Mesothelial cell of epicardium (in vitro differentiated cells): ENCODE measurements around the gene STK26. TPM values are rescaled to one million over a fixed set of nuclear protein-coding genes. Genes with fewer than 3 reads are reported as not detected.
A peak's percentile ranks its signal among the peaks of the same experiment; 100 is the strongest.

ENCODE experiments used
- DNase-seq, 2 experiments: peaks; one replicate each; pipeline ENCODE4 v3.0.0; 2021; ENCODE audit warnings: low spot score in 2 of 2; ENCODE audit not compliant: unreplicated experiment in 2 of 2
- H3K27ac Mint-ChIP-seq: 2 replicates; pipeline ENCODE4 v1.8.0; 2021; ENCODE audit warnings: mixed read lengths
- H3K27me3 Mint-ChIP-seq: 2 replicates; pipeline ENCODE4 v1.8.0; 2021; ENCODE audit warnings: low read depth, mixed read lengths
- H3K36me3 Mint-ChIP-seq: 2 replicates; pipeline ENCODE4 v1.8.0; 2021; ENCODE audit warnings: mixed read lengths
- H3K4me1 Mint-ChIP-seq: 2 replicates; pipeline ENCODE4 v1.8.0; 2021; ENCODE audit warnings: mixed read lengths
- H3K4me3 Mint-ChIP-seq: 2 replicates; pipeline ENCODE4 v1.8.0; 2021; ENCODE audit warnings: mild to moderate bottlenecking, moderate library complexity, mixed read lengths
- H3K9me3 Mint-ChIP-seq: 2 replicates; pipeline ENCODE4 v1.8.0; 2021; ENCODE audit warnings: mixed read lengths
- total RNA-seq: library from RNA; stranded (reverse); gene quantifications from 3 replicates; pipeline ENCODE4 v1.2.1, GENCODE V29; 2021
- TF ChIP-seq, protein P1 (sequence below): fragments of 200-600 bp; sonication (generic); IDR thresholded peaks from one replicate; pipeline ENCODE4 v1.5.0; 2021; ENCODE audit warnings: antibody characterized with exemption; ENCODE audit not compliant: unreplicated experiment

Gene STK26
- total RNA-seq, 1 donor from 2014 or later, result 96.0 TPM

DNA sequence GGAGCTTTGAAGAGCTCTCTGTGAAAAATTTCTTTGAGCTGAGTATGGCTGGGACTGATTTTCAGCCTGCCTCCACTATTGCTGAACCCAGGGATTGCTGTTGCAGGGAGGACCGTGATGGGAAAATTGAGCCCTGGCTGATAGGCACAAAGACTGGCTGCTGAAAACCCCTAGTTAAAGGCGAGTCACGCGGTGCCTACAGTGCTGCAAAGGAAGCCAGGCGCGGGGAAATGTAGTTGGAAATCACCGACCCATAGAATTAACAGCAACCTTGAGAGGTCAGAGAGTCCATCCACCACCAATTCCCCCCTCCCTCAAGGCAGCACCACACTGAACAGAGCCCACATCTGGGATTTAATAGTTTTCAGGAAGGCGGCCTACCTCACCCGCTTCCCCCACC lies 78.7 kb downstream of the STK26 start:
- no peaks in the 10 kb centered on the region for H3K27me3 Mint-ChIP-seq
- no peak overlapping the region for H3K27ac Mint-ChIP-seq
- peaks cover 20% of the 10 kb centered on the region for H3K4me1 Mint-ChIP-seq
- no peak for DNase-seq
- no peaks in the 10 kb centered on the region for H3K9me3 Mint-ChIP-seq
- no peaks in the 10 kb centered on the region for H3K36me3 Mint-ChIP-seq
- TF ChIP-seq, protein P1, sequence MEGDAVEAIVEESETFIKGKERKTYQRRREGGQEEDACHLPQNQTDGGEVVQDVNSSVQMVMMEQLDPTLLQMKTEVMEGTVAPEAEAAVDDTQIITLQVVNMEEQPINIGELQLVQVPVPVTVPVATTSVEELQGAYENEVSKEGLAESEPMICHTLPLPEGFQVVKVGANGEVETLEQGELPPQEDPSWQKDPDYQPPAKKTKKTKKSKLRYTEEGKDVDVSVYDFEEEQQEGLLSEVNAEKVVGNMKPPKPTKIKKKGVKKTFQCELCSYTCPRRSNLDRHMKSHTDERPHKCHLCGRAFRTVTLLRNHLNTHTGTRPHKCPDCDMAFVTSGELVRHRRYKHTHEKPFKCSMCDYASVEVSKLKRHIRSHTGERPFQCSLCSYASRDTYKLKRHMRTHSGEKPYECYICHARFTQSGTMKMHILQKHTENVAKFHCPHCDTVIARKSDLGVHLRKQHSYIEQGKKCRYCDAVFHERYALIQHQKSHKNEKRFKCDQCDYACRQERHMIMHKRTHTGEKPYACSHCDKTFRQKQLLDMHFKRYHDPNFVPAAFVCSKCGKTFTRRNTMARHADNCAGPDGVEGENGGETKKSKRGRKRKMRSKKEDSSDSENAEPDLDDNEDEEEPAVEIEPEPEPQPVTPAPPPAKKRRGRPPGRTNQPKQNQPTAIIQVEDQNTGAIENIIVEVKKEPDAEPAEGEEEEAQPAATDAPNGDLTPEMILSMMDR, result no peak
- no peak overlapping the region for H3K4me3 Mint-ChIP-seq

DNA sequence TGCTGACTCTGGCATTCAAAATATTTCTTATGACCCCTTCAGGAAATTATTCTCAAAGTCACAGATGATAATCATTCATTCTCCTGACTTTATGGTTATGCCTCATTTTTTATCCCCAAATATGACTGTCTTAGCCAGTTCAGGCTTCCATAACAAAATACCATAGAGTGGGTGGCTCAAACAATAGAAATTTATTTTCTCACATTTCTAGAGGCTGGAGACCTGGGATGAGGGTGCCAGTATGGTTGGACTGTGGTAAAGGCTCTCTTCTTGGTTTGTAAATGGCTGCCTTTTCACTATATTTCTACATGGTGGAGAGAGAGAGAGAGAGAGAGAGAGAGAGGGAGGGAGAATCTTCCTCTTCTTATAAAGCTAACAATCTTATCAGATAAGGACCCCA lies 84.2 kb downstream of the STK26 start:
- TF ChIP-seq, protein P1, result no peak
- no peak for DNase-seq
- peaks cover 16% of the 10 kb centered on the region for H3K4me1 Mint-ChIP-seq
- H3K9me3 Mint-ChIP-seq, result no peaks in the 10 kb centered on the region
- H3K4me3 Mint-ChIP-seq, result no peak overlapping the region
- H3K27me3 Mint-ChIP-seq, result no peaks in the 10 kb centered on the region
- H3K27ac Mint-ChIP-seq, result peak overlapping the region; percentile 57
- H3K36me3 Mint-ChIP-seq, result no peaks in the 10 kb centered on the region

DNA sequence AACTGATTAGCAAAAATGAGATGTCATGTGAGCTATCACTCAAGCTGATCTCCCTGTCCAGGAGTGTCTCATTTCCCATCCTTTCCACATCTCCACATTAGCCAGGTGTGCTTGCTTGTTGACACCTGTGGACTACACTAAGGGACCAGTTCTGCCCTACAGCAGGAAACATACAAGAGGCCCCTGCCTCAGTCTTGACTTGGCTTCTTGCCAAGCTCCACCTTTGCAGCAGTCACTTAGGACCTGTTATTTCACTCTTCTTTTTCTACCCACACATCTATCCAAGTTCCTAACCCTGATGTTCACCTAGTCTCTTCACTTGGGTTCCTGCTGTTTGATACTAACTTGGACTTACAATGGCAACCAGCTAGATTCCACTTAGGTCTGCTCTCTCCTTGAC lies 91.5 kb downstream of the STK26 start:
- Mint-ChIP-seq H3K27ac (peak overlapping the region; percentile 0), H3K27me3 (no peaks in the 10 kb centered on the region), H3K4me1 (peaks cover 38% of the 10 kb centered on the region), H3K36me3 (no peaks in the 10 kb centered on the region), H3K9me3 (no peaks in the 10 kb centered on the region), H3K4me3 (no peak overlapping the region)
- TF ChIP-seq, protein P1, result no peak
- no peak for DNase-seq

DNA sequence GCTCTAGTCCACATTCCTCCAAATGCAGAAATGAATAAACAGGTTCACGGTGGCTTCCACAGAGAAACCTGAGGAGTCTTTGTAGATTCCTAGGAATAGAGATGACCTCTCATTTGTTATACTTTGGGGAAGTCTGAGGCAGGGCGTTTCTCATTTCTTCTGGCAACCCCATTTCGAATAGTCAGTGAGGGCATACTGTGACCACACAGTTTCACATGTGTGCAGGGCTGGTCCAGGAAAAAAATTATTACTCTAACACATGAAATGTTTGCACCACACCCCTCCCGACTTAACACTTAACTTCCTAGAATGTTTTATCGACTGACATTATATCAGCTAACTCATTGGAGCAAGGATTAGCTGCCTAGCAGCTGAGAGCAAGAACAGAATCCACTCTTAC lies 92.7 kb downstream of the STK26 start:
- Mint-ChIP-seq H3K4me1 (peaks cover 49% of the 10 kb centered on the region), H3K9me3 (no peaks in the 10 kb centered on the region), H3K27me3 (no peaks in the 10 kb centered on the region), H3K27ac (no peak overlapping the region), H3K4me3 (no peak overlapping the region), H3K36me3 (no peaks in the 10 kb centered on the region)
- no peak for DNase-seq
- TF ChIP-seq, protein P1, result no peak

DNA sequence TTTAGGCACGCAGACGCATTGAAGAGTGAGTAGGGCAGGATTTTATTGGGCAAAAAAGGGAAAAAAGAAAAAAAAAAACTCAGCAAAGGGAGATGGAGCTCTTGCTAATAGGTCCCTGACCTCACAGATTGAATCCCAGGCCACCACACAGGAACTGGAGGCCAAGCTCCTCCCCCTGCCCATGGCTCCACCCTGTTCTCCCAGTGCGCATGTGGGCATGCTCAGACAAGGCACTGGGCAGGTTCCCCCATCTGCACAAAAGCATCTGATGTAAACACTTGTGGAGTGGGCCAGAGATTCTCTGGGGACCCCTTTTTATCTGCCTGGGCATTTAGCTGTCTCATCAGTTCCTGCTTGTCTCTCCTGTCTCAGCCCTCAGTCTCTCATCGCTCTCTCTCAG lies 95.3 kb downstream of the STK26 start:
- Mint-ChIP-seq H3K27ac (peak overlapping the region; percentile 94), H3K36me3 (no peaks in the 10 kb centered on the region), H3K4me1 (peaks cover 36% of the 10 kb centered on the region), H3K9me3 (peaks cover 8% of the 10 kb centered on the region), H3K4me3 (no peak overlapping the region), H3K27me3 (no peaks in the 10 kb centered on the region)
- TF ChIP-seq, protein P1, result no peak
- DNase-seq, result no peak

DNA sequence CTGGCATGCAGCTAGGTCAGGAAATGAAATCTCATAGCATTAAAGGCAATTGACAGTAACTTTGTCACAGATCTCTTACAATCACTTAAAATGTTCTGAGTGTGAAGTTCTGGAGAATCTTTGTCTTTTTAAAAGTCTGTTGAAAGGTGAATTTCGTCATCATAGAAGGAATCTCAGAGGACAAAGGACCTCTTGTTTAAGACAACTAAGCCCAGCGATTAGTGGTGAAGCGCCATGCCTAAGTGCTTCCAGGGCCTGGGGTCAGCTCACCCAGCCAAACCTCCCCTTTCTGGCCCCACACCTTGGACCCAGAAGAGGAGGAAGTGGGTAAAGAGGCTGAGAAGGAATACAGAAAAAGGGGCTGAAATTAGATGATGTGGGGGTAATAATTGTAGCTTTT lies 96.2 kb downstream of the STK26 start:
- Mint-ChIP-seq H3K27me3 (no peaks in the 10 kb centered on the region), H3K9me3 (peaks cover 8% of the 10 kb centered on the region), H3K36me3 (no peaks in the 10 kb centered on the region), H3K4me1 (peaks cover 36% of the 10 kb centered on the region), H3K27ac (peak overlapping the region; percentile 94), H3K4me3 (no peak overlapping the region)
- TF ChIP-seq, protein P1, result no peak
- DNase-seq, result no peak
